GM23338 (cell line): ENCODE data around the gene SIRPD. TPM values are rescaled to one million over a fixed set of nuclear protein-coding genes. Genes with fewer than 3 reads are reported as not detected.

Experiments used
- ATAC-seq: fragments of 200-7000 bp; cut with Tn5 transposase; 3 replicates; pipeline ENCODE4 v1.9.1; 2020
- DNase-seq: peaks from one replicate; pipeline ENCODE4 v3.0.0-alpha.2; 2015; ENCODE audit warnings: low spot score
- H2AFZ ChIP-seq: fragments of 200-600 bp; sonication (generic); 2 replicates; pipeline ENCODE4 v1.8.0; 2016; ENCODE audit warnings: antibody characterized with exemption, mild to moderate bottlenecking, moderate library complexity
- H3F3A ChIP-seq: fragments of 200-600 bp; sonication (generic); replicated peaks from 2 replicates; pipeline ENCODE4 v1.8.0; 2017; ENCODE audit warnings: antibody characterized with exemption, mixed run types, low read depth
- H3K27ac ChIP-seq: fragments of 200-600 bp; sonication (generic); 2 replicates; pipeline ENCODE4 v1.6.1; 2016; ENCODE audit warnings: low read depth
- H3K27me3 ChIP-seq: fragments of 200-600 bp; sonication (generic); 2 replicates; pipeline ENCODE4 v1.8.0; 2016; ENCODE audit warnings: mild to moderate bottlenecking, mixed run types, moderate library complexity; ENCODE audit not compliant: insufficient read depth
- H3K36me3 ChIP-seq: fragments of 200-600 bp; sonication (generic); 2 replicates; pipeline ENCODE4 v1.8.0; 2016; ENCODE audit warnings: mild to moderate bottlenecking; ENCODE audit not compliant: insufficient read depth
- H3K4me1 ChIP-seq: fragments of 200-600 bp; sonication (generic); 2 replicates; pipeline ENCODE4 v1.8.0; 2016; ENCODE audit warnings: mild to moderate bottlenecking, moderate library complexity; ENCODE audit not compliant: insufficient read depth
- H3K4me2 ChIP-seq: fragments of 200-600 bp; sonication (generic); 2 replicates; pipeline ENCODE4 v1.7.1; 2017; ENCODE audit warnings: mixed run types
- H3K4me3 ChIP-seq: fragments of 200-600 bp; sonication (generic); 2 replicates; pipeline ENCODE4 v1.6.1; 2016; ENCODE audit warnings: mixed run types
- H3K79me2 ChIP-seq: fragments of 200-600 bp; sonication (generic); replicated peaks from 2 replicates; pipeline ENCODE4 v1.8.0; 2017; ENCODE audit warnings: mild to moderate bottlenecking; ENCODE audit not compliant: insufficient read depth
- H3K9me2 ChIP-seq: fragments of 200-600 bp; sonication (generic); 2 replicates; pipeline ENCODE4 v1.8.0; 2017; ENCODE audit not compliant: insufficient read depth
- H4K20me1 ChIP-seq: fragments of 200-600 bp; sonication (generic); replicated peaks from 2 replicates; pipeline ENCODE4 v1.8.0; 2017; ENCODE audit warnings: mild to moderate bottlenecking; ENCODE audit not compliant: insufficient read depth
- H3K27ac Mint-ChIP-seq: 2 replicates; pipeline ENCODE4 v1.8.0; 2020; ENCODE audit warnings: inconsistent platforms, mild to moderate bottlenecking, moderate library complexity, mixed read lengths
- H3K27me3 Mint-ChIP-seq: 3 replicates; pipeline ENCODE4 v1.8.0; 2022; ENCODE audit warnings: low read depth, mild to moderate bottlenecking, moderate library complexity, mixed read lengths, inconsistent platforms; ENCODE audit not compliant: insufficient read depth, poor library complexity
- H3K36me3 Mint-ChIP-seq: 3 replicates; pipeline ENCODE4 v1.8.0; 2021; ENCODE audit warnings: low read depth, mild to moderate bottlenecking, inconsistent platforms, moderate library complexity, mixed read lengths
- H3K4me1 Mint-ChIP-seq: 3 replicates; pipeline ENCODE4 v1.8.0; 2020; ENCODE audit warnings: mild to moderate bottlenecking, inconsistent platforms, mixed read lengths
- H3K4me3 Mint-ChIP-seq: 3 replicates; pipeline ENCODE4 v1.8.0; 2021; ENCODE audit warnings: moderate library complexity, mild to moderate bottlenecking, inconsistent platforms, mixed read lengths
- H3K9me3 Mint-ChIP-seq: 3 replicates; pipeline ENCODE4 v1.8.0; 2020; ENCODE audit warnings: moderate library complexity, mild to moderate bottlenecking, inconsistent platforms, mixed read lengths
- CREB1 ChIP-seq: fragments of 250-450 bp; sonication (Bioruptor Pico); IDR thresholded peaks from 2 replicates; pipeline ENCODE4 v1.5.0; 2020; ENCODE audit warnings: low read depth, mild to moderate bottlenecking, moderate library complexity
- CTCF ChIP-seq, 2 experiments: fragments of 200-600 bp in 1 of 2; sonication (generic) in 1 of 2; conservative IDR thresholded peaks; 2 replicates each; pipeline versions ENCODE4 v1.5.1 to v1.6.1; 2016 to 2017; ENCODE audit warnings: antibody characterized with exemption in 2 of 2, low read depth in 2 of 2, mild to moderate bottlenecking in 2 of 2, moderate library complexity in 1 of 2
- EZH2 ChIP-seq: fragments of 200-600 bp; sonication (generic); IDR thresholded peaks from one replicate; pipeline ENCODE4 v1.8.0; 2017; ENCODE audit warnings: antibody characterized with exemption, mild to moderate bottlenecking, low read depth; ENCODE audit not compliant: unreplicated experiment
- NANOG ChIP-seq: IDR thresholded peaks from 2 replicates; pipeline ENCODE4 v1.6.1; 2016; ENCODE audit warnings: antibody characterized with exemption, borderline replicate concordance
- POLR2AphosphoS5 ChIP-seq: IDR thresholded peaks from 2 replicates; pipeline ENCODE4 v1.6.1; 2016; ENCODE audit warnings: antibody characterized with exemption, low read depth
- REST ChIP-seq: IDR thresholded peaks from one replicate; pipeline ENCODE4 v1.6.1; 2018; ENCODE audit warnings: antibody characterized with exemption; ENCODE audit not compliant: unreplicated experiment
- STAT1 ChIP-seq: IDR thresholded peaks from one replicate; pipeline ENCODE4 v1.6.1; 2016; ENCODE audit warnings: antibody characterized with exemption; ENCODE audit not compliant: unreplicated experiment
- ZNF114 ChIP-seq: fragments of 250-450 bp; sonication (Bioruptor Pico); IDR thresholded peaks from 2 replicates; pipeline ENCODE4 v1.5.0; 2020; ENCODE audit warnings: mild to moderate bottlenecking, moderate library complexity
- polyA plus RNA-seq: library from polyadenylated mRNA; unstranded; fragments of >200 nt; fragmentation: Nextera tagmentation; extraction: Ambion mirVana; gene quantifications from 2 replicates; pipeline ENCODE4 v1.2.1, GENCODE V29; 2016
- total RNA-seq: library from RNA; depleted of rRNA; stranded (reverse); fragments of >200 nt; shearing (Covaris generic); gene quantifications from 2 replicates; pipeline ENCODE4 v1.2.3, GENCODE V29; 2014
- TF ChIP-seq, protein P1 (sequence below): IDR thresholded peaks from 2 replicates; pipeline ENCODE4 v1.6.1; 2016; ENCODE audit warnings: antibody characterized with exemption

Gene SIRPD
- total and polyA plus RNA-seq, 2 experiments from 2014 or later, result not detected

DNA sequence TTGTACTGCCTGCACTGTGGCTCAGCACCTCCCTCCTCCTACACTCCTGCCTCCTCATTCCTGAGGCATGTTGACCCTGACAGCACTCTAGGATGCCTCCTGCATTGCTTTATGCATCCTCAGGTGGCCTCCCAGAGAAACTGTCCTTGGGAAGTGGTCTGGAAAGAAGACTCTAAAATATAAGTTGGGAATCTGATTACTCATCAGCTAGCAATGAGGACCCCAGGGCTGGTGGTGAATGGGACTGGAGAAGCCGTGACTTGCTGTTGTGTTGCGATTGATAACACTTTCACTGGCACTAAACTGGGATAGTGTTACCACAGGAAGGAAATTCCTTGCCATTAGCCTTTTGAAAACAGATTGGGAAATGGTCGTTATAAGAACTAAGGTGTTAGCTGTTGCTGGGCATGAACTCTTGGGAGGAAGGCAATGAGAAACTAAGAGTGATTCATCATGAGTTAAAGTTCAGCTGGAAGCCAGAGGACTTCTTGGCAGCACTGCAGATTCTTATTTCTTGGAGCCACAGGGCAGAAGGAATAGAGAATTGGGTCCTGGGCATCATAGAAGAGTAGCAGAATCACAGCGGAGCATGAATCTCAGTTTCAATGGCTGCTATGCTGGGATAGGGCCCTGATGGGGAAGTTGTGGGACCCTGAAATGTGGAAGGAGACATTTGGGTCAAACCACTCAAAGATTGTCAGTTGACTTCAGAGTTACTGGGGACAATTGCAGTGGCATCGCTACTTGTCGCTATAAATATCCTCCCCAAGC lies 10.1 kb upstream of the SIRPD start (continued):
- TF ChIP-seq CTCF (conservative IDR thresholded peaks at IDR 0.05; ENCODE audit: low read depth in 2 of 2), result no peak
- TF ChIP-seq EZH2, result no peak
- no peak for TF ChIP-seq POLR2AphosphoS5
- TF ChIP-seq, protein P1, sequence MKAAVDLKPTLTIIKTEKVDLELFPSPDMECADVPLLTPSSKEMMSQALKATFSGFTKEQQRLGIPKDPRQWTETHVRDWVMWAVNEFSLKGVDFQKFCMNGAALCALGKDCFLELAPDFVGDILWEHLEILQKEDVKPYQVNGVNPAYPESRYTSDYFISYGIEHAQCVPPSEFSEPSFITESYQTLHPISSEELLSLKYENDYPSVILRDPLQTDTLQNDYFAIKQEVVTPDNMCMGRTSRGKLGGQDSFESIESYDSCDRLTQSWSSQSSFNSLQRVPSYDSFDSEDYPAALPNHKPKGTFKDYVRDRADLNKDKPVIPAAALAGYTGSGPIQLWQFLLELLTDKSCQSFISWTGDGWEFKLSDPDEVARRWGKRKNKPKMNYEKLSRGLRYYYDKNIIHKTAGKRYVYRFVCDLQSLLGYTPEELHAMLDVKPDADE, result no peak
- no peak for TF ChIP-seq CREB1 (CRISPR knock-in tag)
- TF ChIP-seq STAT1, result no peak

GRCh38 chr20:1566701-1567100 lies 9.2 kb upstream of the SIRPD start:
- Histone ChIP-seq H3K79me2 (no peaks in the 10 kb centered on the region), H4K20me1 (no peaks in the 10 kb centered on the region), H3K27ac (no peak overlapping the region), H2AFZ (no peak overlapping the region), H3K4me2 (no peak overlapping the region), H3F3A (no peaks in the 10 kb centered on the region), H3K4me1 (no peaks in the 10 kb centered on the region; the same call in 1 of the 2 replicates), H3K27me3 (no peaks in the 10 kb centered on the region), H3K9me2 (peaks cover 9% of the 10 kb centered on the region; the same call in 1 of the 2 replicates), H3K36me3 (no peaks in the 10 kb centered on the region), H3K4me3 (no peak overlapping the region)
- Mint-ChIP-seq H3K9me3 (no peaks in the 10 kb centered on the region; the same call in 2 of the 3 replicates), H3K4me1 (no peaks in the 10 kb centered on the region), H3K27ac (no peak overlapping the region), H3K4me3 (no peak overlapping the region), H3K27me3 (peaks cover 4% of the 10 kb centered on the region), H3K36me3 (no peaks in the 10 kb centered on the region)
- DNase-seq (no peak), ATAC-seq (no peak)
- TF ChIP-seq ZNF114 (CRISPR knock-in tag) (no peak), EZH2 (no peak)

DNA sequence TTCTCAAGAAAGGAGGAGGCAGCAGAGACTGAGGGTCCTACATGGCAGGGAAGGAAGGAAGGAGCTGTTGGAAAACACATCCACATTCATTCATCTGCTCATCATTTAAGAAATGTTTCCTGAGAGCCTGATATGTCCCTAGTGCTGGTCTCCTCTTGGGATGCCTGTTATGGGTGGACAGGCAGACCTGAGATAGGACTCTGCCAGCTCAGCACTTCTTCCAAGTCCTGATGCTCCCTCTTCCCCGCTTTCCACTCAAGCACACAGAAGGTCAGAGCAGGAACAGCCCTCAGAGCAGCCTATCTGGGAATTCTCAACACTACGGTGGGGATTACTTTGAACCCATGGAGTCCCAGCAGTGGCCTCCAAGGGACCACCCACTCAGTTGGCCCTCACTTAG lies 8.0 kb upstream of the SIRPD start:
- H3K36me3 ChIP-seq, result no peaks in the 10 kb centered on the region
- H3K4me1 Mint-ChIP-seq, result no peaks in the 10 kb centered on the region
- H2AFZ ChIP-seq, result no peak overlapping the region
- H3K27ac Mint-ChIP-seq, result no peak overlapping the region
- no peak overlapping the region for H3K4me2 ChIP-seq
- H3F3A ChIP-seq, result no peaks in the 10 kb centered on the region
- H3K27me3 ChIP-seq, result no peaks in the 10 kb centered on the region
- no peaks in the 10 kb centered on the region for H3K79me2 ChIP-seq
- H3K36me3 Mint-ChIP-seq, result no peaks in the 10 kb centered on the region
- no peaks in the 10 kb centered on the region; the same call in 1 of the 2 replicates for H3K4me1 ChIP-seq
- H4K20me1 ChIP-seq, result no peaks in the 10 kb centered on the region
- no peak overlapping the region for H3K4me3 ChIP-seq
- DNase-seq (no peak), ATAC-seq (no peak)
- H3K9me3 Mint-ChIP-seq, result no peaks in the 10 kb centered on the region; the same call in 2 of the 3 replicates
- H3K9me2 ChIP-seq, result peaks cover 9% of the 10 kb centered on the region; the same call in 1 of the 2 replicates
- H3K27ac ChIP-seq, result no peak overlapping the region
- H3K4me3 Mint-ChIP-seq, result no peak overlapping the region
- peaks cover 4% of the 10 kb centered on the region for H3K27me3 Mint-ChIP-seq
- TF ChIP-seq REST (no peak), NANOG (no peak)
- TF ChIP-seq, protein P1, result no peak
